ENCODE measurements around the gene TNFSF8.

TNFSF8 gene

DNA sequence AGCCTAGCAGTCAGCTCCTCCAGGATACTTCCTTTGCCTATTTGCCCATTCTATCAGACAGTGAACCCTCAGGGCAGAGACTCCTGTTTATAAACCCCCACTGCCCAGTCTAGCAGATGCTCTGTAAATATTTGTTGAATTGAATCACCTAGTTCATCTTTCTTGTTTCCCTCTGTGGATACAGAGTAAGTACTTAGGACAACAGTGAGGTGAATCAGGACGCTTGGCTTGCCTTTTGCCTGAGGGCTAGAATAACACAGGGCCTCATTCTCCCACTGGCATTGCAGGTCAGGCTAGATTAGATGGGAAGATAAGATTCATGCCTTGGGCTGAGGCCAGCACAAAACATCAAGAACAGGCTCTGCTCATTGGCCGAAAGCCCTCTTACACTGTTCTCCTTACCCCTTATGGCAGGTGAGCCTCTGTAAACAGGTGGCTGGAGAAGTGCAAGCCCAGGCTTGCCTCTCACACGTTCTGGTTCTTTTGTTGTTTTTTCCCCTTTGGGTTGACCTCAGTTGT is 22.2 kb downstream of the TNFSF8 start:
- FAIRE-seq, result no peak
- DNase-seq (ENCODE audit: insufficient read length, low spot score), result peak; percentile 54

DNA sequence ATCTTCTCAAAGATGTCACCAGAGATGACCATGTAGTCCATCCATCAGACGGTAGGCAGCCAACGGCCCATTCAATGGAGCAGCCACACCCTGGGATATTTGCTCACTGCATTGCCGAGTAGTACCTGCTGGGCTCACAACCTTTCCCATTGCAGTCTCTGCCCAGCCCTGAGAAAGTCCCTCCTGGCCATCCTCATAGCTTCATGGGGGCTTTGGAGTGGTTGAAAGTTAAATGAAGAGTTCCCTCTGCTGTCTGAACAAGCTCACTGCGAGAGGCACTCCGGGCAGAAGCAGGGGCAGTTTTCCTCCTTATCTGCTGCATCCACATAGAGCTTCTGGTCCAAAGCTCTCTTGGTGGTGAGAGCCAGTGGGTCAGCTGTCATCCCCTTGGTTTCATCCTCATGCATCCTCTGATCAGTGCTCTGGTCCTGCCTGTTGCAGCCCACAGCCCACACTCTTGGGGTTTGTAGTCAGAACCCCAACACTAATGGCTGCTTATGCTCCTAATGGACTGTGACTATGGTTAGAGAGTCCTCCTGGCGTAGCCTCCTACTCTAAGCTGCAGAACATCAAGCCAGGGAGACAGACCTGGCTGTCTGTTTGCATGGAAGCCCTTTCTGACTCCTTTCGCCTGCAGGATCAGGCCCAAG is 23.3 kb downstream of the TNFSF8 start:
- DNase-seq (ENCODE audit: insufficient read length, low spot score) (peak; percentile 37), FAIRE-seq (no peak)

DNA sequence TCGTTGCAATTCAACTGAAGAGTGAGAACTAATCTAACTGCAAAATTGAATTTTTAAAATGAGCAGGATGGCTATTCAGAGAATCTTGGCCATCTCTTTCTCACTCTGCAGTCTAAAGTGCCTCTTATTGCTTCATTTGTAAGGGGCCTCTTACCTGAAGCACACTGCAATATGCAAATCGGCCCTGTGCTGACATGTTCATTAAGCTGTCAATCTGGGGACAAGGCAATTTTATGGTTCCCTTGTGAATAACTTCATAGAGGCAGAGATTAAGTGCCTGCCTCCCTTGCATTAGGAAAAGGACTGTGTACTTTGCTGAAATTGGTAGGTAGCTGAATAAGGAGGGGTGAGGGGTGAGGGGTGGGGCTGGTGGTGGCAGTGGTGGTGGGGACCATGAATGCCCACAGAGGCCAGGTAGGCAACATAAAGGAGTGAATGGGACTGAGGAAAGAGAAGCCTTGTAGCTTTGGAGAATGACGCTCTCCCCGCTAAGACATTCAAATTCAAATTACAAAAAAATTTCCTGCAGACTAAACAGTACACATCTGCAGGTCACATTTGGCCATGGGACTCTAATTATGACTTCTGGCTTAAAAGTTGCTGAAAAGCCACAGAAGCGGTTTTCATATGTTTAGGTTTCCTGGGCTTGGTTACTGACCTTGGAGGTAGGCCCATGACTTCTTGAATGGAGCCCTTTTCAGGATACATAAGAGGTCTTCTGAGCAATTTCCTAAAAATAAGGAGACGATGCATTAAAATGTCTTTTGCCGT is 25.0 kb downstream of the TNFSF8 start:
- FAIRE-seq (no peak), DNase-seq (ENCODE audit: insufficient read length, low spot score) (no peak)

DNA sequence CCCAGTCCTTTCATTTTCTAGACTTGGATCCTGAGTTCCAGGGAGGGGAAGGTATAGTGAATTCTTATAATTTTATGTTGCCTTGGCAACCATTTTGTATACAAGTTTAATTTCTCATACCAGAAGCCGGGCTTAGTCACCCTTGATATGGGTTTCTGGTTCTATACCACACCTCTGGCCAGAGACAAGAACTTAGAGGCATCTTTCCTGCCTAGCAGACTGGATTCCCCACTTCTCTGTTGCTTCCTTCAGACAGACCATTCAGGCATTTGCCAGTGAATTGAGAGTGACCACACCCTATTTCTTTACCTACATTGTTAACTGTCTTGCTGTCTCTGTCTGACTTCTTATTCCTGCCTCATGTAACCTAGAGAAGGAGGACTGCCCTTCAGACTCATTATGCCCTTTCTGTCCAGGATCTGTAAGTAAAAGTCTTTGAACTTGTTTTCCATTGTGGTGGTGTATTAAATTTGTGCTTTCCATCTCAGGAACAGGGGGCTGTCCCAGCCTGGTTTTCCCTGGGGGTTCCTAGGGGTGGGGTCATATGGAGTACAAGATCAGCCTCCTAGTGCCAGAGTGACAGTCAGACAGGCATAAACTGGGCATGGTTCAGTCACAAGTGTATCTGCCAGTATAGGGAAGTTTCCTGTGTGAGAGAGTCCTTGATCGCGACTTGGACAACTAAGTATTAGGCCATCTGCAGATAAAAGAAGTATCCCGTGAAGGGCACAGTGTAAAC is 27.4 kb downstream of the TNFSF8 start:
- FAIRE-seq (no peak), DNase-seq (ENCODE audit: insufficient read length, low spot score) (no peak)

DNA sequence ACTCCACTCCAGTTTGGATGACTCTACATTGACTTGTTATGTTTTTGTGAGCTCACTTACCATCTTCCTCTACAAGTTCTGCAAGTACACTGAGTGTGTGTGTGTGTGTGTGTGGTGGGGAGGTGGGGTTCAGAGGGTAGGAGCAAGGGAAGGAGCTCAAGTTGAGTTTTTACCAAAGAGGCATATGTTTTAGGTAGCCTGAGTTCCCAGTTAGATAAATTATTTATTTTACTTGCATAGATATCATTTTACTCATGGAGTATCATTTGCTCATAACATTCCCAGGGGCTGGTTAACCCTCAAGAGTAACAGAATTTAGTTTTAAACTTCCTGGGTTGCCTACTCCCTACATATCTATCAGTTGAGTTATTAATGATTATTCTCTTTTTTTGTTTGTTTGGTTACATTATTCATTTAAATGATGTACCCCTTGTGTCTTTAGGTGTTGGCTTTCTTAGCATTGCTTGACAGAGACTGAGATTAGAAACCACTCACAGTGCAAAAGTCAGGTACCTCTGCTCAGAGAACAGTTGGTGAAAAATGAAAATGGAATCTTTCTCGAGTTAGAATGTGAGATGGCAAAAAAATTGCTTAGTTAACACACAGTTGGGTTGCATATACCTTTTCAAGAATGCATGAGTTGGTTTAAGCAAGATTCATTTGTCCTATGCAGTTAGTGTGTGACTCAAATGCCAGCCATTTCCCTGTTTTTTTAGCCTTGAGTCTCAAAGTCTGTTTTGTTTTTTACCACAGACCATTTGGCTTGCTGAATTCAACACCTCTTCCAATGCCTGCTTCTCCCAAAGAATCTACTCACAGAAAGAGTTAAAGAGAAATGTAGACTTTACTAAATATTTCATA is 29.2 kb downstream of the TNFSF8 start:
- no peak for FAIRE-seq
- DNase-seq (ENCODE audit: insufficient read length, low spot score), result no peak

DNA sequence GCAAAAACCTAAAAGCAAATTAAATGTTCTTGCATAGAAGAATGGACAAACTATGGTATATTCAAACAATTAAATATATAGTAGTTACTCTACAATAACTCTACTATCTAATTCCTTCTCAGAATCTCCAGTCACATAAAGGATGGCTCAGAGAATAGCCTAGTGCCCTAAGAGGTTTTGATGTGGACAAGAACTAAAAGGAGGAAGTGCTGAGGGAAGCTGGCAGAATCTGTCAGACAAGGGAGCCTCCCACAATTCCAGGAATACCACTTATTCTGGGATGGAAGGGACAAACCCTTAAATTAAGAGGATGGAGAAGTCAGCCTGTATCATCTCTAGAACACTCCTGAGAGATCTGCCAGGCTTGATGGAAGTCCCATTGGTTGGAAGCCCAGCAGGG is 30.4 kb downstream of the TNFSF8 start:
- FAIRE-seq (no peak), DNase-seq (ENCODE audit: insufficient read length, low spot score) (no peak)

DNA sequence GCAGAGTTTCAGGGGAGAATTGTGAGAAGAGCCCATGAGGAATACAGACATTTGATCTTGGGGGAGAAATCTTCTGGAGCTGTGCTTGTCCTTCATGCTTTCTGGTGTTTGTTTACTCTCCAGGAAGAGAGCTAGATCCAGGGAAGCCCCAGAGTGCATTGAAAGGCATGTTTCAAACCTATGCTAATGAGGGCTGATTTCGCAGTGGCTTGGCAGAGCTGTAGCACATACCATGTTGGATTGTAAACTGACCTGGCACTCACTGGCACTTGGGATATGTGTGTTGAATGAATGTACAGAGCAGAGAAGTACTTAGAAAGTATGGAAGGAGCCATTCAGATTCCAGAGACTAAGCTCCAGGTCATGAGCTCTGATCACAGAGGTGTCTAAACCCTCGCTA is 30.9 kb downstream of the TNFSF8 start:
- no peak for DNase-seq (ENCODE audit: insufficient read length, low spot score)
- no peak for FAIRE-seq

DNA sequence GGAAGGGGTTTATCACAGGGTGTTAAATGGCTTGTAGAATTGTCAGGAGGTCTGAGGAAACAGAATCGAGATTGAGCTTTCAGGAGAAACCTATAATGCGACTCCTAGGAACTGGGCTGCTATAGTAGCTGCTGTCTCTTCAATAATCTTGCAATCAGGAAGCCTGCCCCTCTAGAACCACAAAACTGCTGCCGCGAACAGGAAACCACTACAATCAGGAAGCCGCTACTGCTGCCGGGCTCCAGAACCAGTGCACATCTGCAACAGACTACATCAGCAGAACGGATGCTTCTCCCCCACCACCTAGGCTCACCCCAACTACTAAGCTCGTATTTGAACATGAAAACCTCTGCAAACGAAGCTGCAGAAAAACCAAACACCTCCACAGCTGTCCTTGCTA is 31.6 kb downstream of the TNFSF8 start:
- DNase-seq (ENCODE audit: insufficient read length, low spot score) (no peak), FAIRE-seq (no peak)

DNA sequence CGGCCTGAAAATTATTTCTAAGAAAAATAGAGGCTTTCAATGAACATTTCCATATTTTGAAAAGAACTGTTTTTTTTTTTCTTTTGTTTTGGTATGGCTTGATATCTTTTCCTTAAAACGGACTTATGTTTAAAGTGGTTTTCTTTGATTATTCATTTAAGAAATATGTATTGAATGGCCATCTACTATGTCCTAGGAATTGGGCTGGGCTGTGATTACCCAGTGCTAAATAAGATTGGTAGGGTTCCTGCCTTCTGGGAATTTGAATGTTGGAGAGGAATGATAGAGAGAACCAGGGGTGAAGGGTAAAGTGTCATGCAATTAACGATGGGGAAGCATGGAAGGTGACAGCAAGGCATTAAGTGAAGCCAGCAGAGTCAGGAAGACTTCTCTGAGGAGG is 33.2 kb downstream of the TNFSF8 start:
- no peak for FAIRE-seq

DNA sequence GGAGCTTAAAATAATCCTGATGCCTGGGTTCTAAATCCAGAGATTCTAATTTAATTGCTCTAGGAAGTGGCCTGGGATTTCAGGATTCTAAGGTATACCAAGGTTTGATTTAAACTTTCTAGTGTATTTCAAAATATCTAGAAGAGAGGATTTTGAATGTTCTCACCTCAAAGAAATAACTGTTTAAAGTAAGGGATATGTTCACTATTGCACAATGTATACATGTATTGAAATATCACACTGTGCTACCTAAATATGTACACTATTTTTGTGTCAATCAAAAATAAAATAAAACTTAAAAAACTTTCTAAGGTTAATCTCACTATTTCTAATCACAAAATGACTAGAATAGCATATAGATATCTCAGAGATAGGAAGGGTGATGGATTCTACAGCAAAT is 34.0 kb downstream of the TNFSF8 start:
- DNase-seq (ENCODE audit: insufficient read length, low spot score) (no peak), FAIRE-seq (no peak)

More for the DNA sequence above, 33.2 kb downstream of the TNFSF8 start:
- DNase-seq (ENCODE audit: insufficient read length, low spot score), result no peak

DNA sequence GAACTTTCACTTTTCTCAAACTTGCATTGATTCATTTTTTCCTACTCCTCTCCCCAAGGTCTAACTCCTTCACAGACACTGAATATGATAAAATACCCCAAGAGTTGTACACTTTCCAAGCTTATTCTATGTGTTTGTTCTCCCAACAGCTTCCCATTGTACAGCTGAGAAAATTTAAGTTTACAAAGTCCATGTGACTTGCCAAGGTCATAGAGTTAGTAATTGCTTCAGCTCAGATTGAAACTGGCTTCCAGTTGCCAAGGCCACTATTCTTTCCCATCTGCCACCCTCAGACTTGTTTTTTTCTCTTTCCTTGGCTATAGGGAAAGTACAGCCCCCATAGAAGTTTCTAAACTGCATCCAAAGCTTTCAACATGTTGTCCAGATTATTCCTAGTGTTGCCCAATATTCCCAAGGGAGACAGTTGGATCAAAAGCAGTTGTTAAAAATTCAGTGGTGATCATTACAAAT is 34.8 kb downstream of the TNFSF8 start:
- FAIRE-seq, result no peak
- no peak for DNase-seq (ENCODE audit: insufficient read length, low spot score)

DNA sequence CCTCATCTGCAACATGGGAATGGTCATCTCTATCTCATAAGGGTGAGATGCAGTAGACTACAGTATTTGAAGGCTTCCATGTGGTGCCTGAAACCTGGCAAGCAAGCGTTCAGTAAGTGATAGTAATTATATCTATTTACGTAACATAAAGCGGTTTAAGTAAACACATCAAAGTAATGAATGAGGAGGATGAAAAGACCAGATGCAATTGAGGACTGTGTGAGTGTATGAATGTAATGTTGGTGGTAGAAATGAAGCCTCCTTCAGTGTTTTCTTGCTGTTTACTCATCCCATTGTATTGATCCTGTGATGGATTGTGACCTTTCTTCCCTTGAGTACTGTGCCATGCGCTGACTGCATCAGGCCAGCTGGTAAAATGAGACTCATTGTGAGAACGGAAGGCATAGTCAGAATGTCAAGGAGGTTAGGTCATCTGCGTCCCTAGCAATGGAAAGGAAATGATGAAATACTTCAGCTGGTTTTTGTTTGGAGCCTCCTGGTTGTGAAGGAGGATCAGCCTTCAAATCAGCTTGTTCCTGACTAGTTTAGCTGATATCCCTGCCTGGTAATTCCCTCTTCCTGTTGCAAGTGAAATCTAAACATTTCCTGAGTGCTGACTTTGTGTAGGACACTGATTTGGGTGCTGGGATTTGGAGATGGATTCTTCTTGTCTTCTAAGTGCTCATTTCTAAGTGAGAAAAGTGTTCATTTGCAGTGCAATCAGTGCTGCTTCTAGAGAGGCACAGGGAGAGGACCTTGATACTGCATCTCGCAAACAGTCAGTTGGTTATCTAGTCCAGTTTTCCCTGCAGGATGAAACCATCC is 35.6 kb downstream of the TNFSF8 start:
- peak; percentile 68 for DNase-seq (ENCODE audit: insufficient read length, low spot score)
- peak; percentile 77 for FAIRE-seq

DNA sequence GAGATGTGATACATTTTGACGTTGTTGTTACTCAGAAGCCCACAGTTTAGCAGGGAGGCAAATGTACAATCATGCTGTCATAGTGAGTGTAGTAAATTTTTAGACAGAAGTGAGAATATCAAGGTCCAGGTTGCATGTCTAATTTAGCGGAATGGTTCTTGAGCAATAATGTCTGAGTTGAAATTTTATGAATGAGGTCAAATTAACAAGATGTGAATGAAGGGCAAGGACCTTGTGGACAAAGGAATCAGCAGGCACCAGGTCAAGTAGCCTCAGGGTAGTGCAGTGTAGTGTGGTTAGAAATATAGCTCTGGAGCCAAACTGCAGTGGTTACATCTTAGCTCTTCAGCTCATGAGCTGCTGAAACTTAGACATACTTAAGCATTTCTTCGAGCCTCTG is 36.2 kb downstream of the TNFSF8 start:
- DNase-seq (ENCODE audit: insufficient read length, low spot score) (no peak), FAIRE-seq (no peak)

DNA sequence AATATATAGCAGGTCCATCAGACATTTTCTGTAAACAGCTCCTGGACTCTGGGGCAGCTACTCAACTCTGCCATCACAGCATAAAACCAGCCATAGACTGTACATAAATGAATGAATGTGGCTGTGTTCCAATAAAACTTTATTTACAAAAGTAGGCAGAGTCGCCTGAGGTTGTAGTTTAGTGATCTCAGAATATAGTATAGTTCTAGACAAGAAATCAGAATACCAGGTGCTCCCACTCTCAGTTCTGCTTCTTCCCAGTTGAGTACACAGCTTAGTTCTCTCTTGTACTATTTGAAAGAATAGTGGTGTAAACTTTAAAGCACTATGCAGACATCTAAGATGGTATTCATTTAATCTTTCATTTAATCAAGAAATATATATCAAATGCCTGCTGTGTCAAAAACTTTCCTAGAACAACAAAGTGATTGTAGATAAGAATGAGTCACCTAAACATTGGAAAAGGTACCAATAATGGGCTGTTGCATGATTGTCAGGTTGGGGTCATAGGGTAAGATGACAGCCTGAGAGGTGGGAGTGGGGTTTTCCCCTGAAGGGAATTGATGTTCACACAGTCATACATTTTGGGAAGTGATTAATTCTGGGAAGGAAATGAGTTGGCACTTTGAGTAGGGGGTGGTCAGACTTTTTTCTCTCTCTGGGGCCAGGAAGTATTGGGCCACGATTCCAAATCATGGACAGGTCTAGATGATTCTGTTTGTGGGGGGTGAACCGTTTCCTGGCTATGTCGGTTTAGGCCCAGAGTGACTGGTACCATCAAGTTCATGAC is 37.0 kb downstream of the TNFSF8 start:
- DNase-seq (ENCODE audit: insufficient read length, low spot score) (no peak), FAIRE-seq (no peak)

DNA sequence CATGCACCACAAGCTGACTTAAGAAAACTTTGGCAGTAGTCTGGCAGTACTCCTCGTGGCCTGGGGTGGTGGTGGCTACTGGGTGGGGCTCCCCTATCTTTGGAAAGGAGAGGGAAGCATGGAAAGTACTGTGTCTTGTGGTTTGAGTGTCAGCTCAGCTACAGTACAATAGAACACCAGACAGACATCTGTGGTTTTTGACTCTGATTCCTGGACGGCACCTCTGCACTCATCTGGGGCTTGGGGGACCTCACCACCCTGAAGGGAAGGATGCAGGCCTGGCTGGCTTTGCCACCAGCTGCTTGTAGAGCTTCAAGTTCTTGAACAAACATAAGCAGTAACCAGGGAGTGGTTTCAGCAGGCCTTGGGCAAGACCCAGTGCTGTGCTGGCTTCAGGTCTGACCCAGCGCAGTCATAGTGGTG is 40.6 kb downstream of the TNFSF8 start:
- FAIRE-seq (no peak), DNase-seq (ENCODE audit: insufficient read length, low spot score) (no peak)

DNA sequence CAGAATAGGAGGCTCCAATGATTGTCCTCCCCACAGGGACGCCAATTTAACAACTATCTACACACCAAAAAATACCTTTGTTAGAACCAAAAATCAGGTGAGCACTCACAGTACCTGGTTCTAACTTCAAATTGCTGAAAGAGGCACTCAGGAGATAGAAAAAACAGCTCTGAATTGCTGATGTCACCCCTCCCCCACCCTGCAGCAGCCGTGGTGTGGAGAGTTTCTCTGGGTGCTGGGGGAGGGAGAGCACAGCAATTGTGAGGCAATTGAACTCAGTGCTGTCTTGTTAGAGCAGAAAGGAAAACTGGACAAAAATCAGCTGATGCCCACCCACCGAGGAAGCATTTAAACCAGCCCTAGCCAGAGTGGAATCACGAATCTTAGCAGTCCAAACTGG is 41.8 kb downstream of the TNFSF8 start:
- no peak for FAIRE-seq

DNA sequence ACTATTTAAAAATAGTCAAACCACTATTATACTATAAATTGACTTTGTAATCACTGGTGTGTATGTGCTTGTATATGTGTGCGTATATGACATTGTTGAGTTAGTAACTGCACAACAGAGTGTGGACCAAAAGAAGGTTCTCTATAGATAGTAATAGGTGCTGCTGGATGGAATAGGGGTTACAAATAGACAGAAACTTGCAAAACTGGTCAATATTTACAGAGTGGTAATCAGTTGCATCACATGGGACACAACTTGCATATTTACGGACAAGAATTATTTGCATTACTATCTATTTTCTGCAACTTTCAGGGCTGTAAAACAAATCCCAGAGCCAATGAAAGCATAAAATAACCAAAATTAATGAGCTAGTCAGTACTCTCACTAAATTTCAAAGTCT is 42.4 kb downstream of the TNFSF8 start:
- FAIRE-seq, result no peak
- no peak for DNase-seq (ENCODE audit: insufficient read length, low spot score)

More for the DNA sequence above, 41.8 kb downstream of the TNFSF8 start:
- DNase-seq (ENCODE audit: insufficient read length, low spot score), result no peak

DNA sequence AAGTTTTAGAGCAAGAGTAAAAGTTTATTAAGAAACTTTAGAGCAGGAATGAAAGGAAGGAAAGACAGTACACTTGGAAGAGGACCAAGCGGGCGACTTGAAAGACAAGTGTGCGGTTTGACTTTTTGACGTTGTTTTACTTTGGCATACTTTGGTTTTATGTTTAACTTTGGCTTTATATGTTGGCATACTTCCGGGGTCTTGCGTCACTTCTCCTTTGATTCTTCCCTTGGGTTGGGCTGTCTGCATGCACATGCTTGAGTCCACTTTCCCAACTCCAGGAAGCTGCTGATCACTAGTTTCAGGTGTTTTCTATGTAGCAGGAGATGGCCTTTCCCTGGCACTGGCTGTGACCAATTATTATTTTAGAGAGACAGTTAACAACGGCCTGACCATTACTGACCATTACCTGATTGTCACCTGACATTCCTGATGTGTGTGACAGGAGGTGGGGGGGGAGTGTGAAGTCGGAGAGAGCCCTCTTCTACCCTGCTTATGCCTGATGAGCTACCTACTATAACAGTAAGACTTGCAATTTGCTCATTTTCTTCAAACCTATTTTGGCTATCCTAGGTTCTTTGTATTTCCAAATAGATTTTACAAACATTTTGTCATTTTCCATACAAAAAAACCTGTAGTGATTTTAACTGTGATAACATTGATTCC is 45.5 kb downstream of the TNFSF8 start:
- no peak for DNase-seq (ENCODE audit: insufficient read length, low spot score)
- FAIRE-seq, result no peak

Measured in HTR-8/SVneo (cell line).